OCI-LY1 (cell line): ENCODE results near the gene AP2A2.

ENCODE experiments used
- EZH2 ChIP-seq: fragments of 200-600 bp; sonication (generic), shearing (Covaris generic); IDR thresholded peaks from 2 replicates; pipeline ENCODE4 v1.8.0; 2017; ENCODE audit warnings: borderline replicate concordance, mixed run types, mild to moderate bottlenecking, antibody characterized with exemption, low read length, moderate library complexity, mixed read lengths
- TF ChIP-seq, protein P1 (sequence below): fragments of 200-600 bp; sonication (generic), shearing (Covaris generic); IDR thresholded peaks from 2 replicates; pipeline ENCODE4 v1.5.1; 2017; ENCODE audit warnings: mild to moderate bottlenecking, antibody characterized with exemption, low read length, moderate library complexity, mixed read lengths

DNA sequence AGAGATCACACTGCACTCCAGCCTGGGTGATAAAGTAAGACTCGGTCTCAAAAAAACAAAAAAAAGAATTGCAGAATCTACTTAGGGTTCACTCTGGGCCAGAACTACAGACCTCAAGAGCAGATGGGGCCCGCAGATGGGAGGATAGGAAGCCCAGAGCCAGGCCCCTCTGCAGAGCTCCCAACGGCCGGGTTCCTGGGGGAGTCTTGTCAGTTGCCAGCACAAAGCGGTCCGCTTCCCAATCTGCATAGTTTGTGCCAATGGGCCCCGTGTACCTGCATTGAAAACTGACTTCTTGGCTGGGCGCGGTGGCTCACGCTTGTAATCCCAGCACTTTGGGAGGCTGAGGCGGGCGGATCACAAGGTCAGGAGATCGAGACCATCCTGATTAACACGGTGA lies 13.4 kb upstream of the AP2A2 start:
- no peak for TF ChIP-seq EZH2
- TF ChIP-seq, protein P1, sequence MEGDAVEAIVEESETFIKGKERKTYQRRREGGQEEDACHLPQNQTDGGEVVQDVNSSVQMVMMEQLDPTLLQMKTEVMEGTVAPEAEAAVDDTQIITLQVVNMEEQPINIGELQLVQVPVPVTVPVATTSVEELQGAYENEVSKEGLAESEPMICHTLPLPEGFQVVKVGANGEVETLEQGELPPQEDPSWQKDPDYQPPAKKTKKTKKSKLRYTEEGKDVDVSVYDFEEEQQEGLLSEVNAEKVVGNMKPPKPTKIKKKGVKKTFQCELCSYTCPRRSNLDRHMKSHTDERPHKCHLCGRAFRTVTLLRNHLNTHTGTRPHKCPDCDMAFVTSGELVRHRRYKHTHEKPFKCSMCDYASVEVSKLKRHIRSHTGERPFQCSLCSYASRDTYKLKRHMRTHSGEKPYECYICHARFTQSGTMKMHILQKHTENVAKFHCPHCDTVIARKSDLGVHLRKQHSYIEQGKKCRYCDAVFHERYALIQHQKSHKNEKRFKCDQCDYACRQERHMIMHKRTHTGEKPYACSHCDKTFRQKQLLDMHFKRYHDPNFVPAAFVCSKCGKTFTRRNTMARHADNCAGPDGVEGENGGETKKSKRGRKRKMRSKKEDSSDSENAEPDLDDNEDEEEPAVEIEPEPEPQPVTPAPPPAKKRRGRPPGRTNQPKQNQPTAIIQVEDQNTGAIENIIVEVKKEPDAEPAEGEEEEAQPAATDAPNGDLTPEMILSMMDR = no peak
